ENCODE results near the gene PMVK. TPM values are rescaled to one million over a fixed set of nuclear protein-coding genes. Genes with fewer than 3 reads are reported as not detected.

PMVK gene
- total and polyA plus RNA-seq, 4 donors: 9.7 to 37.3 (median 18.6) TPM

DNA sequence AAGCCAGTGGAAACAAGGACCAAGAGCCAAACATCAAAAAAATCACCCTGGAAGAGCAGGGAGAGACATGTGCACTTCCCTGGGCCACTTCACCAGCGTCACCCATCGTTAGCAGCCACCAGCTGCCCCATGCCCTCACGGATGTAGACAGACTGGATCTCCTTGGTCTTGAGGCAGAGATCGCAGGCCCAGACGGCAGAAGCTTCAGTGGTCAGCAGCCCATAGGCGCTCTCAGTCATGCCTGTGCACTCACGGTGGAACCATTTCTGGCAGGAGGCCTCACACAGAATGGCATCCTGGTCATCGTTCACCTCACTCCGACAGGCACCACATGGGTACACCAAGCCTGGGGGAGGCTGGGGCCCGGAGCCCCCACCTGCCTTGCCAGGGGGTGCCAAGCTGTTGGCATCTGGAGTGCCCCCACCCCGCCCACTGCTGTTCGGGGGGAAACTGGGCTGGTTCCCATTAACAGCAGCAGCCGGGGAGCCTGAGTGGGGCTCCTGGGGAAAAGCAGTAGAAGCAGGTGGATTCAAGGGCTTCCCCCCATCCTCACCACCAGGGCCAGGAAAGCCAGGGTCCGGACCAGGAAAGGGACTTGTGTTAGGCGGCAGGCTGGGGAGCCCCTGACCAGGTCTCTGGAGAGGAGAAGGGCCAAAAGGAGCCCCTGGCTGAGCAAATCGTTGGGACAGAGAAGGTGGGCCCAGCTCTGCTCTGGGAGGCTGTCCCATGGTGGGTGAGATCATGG, 22.3 kb upstream of the PMVK start:
- Histone ChIP-seq H3K4me3 (ENCODE audit: low read depth in 1 of 3, low read length in 3 of 3) (no peak overlapping the region), H3K27ac (ENCODE audit: low read depth in 1 of 2, low read length in 2 of 2) (no peak overlapping the region), H3K4me1 (ENCODE audit: control insufficient read depth in 4 of 4, insufficient read depth in 4 of 4, low read length in 3 of 4) (peaks cover 7 to 63% (median 42%) of the 10 kb centered on the region in 4 donors), H3K9me3 (ENCODE audit: control insufficient read depth in 4 of 4, low read length in 3 of 4) (no peaks in the 10 kb centered on the region), H3K36me3 (ENCODE audit: control insufficient read depth in 4 of 4, insufficient read depth in 3 of 4, low read depth in 1 of 4, low read length in 3 of 4) (peaks cover 3 to 17% (median 4%) of the 10 kb centered on the region in 4 donors), H3K9ac (ENCODE audit: low read depth in 1 of 2, low read length in 2 of 2) (no peak overlapping the region), H3K27me3 (ENCODE audit: control insufficient read depth in 4 of 4, insufficient read depth in 4 of 4, low read length in 3 of 4) (no peaks in the 10 kb centered on the region)
- DNase-seq (ENCODE audit: low spot score): no peak
- no peak for TF ChIP-seq HNF4G (IDR thresholded peaks at IDR 0.05)
- no peak for TF ChIP-seq EGR1 (IDR thresholded peaks at IDR 0.05; ENCODE audit: low read depth in 2 of 2)
- no peak for TF ChIP-seq FOXA1 (IDR thresholded peaks at IDR 0.05)
- 96% methylated on average over 16 of the region's 16 CpGs for WGBS

GRCh38 chr1:154958036-154958435, 21.5 kb upstream of the PMVK start:
- Histone ChIP-seq H3K9ac (ENCODE audit: low read depth in 1 of 2, low read length in 2 of 2) (no peak overlapping the region), H3K36me3 (ENCODE audit: control insufficient read depth in 4 of 4, insufficient read depth in 3 of 4, low read depth in 1 of 4, low read length in 3 of 4) (peaks cover 0 to 12% (median 2%) of the 10 kb centered on the region in 4 donors), H3K4me3 (ENCODE audit: low read depth in 1 of 3, low read length in 3 of 3) (no peak overlapping the region), H3K27ac (ENCODE audit: low read depth in 1 of 2, low read length in 2 of 2) (no peak overlapping the region), H3K4me1 (ENCODE audit: control insufficient read depth in 4 of 4, insufficient read depth in 4 of 4, low read length in 3 of 4) (peaks cover 9 to 63% (median 42%) of the 10 kb centered on the region in 4 donors), H3K9me3 (ENCODE audit: control insufficient read depth in 4 of 4, low read length in 3 of 4) (no peaks in the 10 kb centered on the region), H3K27me3 (ENCODE audit: control insufficient read depth in 4 of 4, insufficient read depth in 4 of 4, low read length in 3 of 4) (no peaks in the 10 kb centered on the region)
- TF ChIP-seq RAD21 (IDR thresholded peaks at IDR 0.05): no peak
- TF ChIP-seq HNF4G (IDR thresholded peaks at IDR 0.05): no peak
- no peak for TF ChIP-seq TAF1 (conservative IDR thresholded peaks at IDR 0.05)
- TF ChIP-seq, protein P1, sequence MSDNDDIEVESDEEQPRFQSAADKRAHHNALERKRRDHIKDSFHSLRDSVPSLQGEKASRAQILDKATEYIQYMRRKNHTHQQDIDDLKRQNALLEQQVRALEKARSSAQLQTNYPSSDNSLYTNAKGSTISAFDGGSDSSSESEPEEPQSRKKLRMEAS (IDR thresholded peaks at IDR 0.05): no peak
- TF ChIP-seq FOXA1 (IDR thresholded peaks at IDR 0.05): no peak
- TF ChIP-seq JUND (IDR thresholded peaks at IDR 0.05): no peak
- no peak for DNase-seq (ENCODE audit: low spot score)
- 90% methylated on average over 2 of the region's 2 CpGs for WGBS

DNA sequence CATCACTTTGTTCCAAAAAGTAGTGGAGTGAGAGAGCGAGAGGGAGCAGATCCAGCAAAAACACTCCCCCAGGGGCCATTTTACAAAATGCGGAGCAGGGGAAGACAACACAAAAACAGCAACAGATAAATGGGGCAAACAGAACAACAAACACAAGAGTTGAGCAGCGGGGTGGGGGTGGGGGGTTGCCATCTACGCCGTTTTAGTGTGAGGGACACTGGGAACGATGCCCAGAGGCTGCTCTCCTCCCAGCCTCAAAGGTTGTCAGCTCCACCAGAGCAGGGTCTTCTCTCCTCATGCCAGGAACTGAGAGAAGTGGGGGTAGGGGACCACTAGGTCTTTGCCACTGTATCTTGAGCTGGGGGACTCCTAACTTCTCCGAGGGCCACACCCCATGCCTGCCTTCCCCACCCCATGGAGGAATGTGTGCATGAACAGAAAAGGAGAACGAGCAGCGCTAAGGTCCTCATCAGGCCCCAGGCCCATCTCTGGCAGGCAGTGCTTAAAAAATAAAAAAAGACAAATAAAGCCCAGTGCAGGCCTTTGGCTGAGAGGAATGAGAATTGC, 20.7 kb upstream of the PMVK start:
- no peak overlapping the region for H3K9ac ChIP-seq (ENCODE audit: low read depth in 1 of 2, low read length in 2 of 2)
- no peak overlapping the region for H3K27ac ChIP-seq (ENCODE audit: low read depth in 1 of 2, low read length in 2 of 2)
- H3K9me3 ChIP-seq (ENCODE audit: control insufficient read depth in 4 of 4, low read length in 3 of 4): no peaks in the 10 kb centered on the region
- TF ChIP-seq NR2F2 (IDR thresholded peaks at IDR 0.05) (no peak), SP1 (IDR thresholded peaks at IDR 0.05) (no peak), HNF4G (IDR thresholded peaks at IDR 0.05) (no peak), RAD21 (IDR thresholded peaks at IDR 0.05) (no peak), EGR1 (IDR thresholded peaks at IDR 0.05; ENCODE audit: low read depth in 2 of 2) (no peak), YY1 (IDR thresholded peaks at IDR 0.05) (no peak), JUND (IDR thresholded peaks at IDR 0.05) (no peak), FOXA1 (IDR thresholded peaks at IDR 0.05) (no peak), TAF1 (conservative IDR thresholded peaks at IDR 0.05) (no peak), RXRA (IDR thresholded peaks at IDR 0.05) (no peak), FOXA2 (IDR thresholded peaks at IDR 0.05) (no peak), GABPA (IDR thresholded peaks at IDR 0.05 in 1 of 2, conservative IDR thresholded peaks at IDR 0.05 in 1 of 2) (no peak), HNF4A (conservative IDR thresholded peaks at IDR 0.05) (no peak)
- TF ChIP-seq, protein P1 (IDR thresholded peaks at IDR 0.05): no peak
- TF ChIP-seq, protein P2, sequence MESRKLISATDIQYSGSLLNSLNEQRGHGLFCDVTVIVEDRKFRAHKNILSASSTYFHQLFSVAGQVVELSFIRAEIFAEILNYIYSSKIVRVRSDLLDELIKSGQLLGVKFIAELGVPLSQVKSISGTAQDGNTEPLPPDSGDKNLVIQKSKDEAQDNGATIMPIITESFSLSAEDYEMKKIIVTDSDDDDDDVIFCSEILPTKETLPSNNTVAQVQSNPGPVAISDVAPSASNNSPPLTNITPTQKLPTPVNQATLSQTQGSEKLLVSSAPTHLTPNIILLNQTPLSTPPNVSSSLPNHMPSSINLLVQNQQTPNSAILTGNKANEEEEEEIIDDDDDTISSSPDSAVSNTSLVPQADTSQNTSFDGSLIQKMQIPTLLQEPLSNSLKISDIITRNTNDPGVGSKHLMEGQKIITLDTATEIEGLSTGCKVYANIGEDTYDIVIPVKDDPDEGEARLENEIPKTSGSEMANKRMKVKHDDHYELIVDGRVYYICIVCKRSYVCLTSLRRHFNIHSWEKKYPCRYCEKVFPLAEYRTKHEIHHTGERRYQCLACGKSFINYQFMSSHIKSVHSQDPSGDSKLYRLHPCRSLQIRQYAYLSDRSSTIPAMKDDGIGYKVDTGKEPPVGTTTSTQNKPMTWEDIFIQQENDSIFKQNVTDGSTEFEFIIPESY (IDR thresholded peaks at IDR 0.05): no peak
- TF ChIP-seq, protein P3, sequence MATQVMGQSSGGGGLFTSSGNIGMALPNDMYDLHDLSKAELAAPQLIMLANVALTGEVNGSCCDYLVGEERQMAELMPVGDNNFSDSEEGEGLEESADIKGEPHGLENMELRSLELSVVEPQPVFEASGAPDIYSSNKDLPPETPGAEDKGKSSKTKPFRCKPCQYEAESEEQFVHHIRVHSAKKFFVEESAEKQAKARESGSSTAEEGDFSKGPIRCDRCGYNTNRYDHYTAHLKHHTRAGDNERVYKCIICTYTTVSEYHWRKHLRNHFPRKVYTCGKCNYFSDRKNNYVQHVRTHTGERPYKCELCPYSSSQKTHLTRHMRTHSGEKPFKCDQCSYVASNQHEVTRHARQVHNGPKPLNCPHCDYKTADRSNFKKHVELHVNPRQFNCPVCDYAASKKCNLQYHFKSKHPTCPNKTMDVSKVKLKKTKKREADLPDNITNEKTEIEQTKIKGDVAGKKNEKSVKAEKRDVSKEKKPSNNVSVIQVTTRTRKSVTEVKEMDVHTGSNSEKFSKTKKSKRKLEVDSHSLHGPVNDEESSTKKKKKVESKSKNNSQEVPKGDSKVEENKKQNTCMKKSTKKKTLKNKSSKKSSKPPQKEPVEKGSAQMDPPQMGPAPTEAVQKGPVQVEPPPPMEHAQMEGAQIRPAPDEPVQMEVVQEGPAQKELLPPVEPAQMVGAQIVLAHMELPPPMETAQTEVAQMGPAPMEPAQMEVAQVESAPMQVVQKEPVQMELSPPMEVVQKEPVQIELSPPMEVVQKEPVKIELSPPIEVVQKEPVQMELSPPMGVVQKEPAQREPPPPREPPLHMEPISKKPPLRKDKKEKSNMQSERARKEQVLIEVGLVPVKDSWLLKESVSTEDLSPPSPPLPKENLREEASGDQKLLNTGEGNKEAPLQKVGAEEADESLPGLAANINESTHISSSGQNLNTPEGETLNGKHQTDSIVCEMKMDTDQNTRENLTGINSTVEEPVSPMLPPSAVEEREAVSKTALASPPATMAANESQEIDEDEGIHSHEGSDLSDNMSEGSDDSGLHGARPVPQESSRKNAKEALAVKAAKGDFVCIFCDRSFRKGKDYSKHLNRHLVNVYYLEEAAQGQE (IDR thresholded peaks at IDR 0.05): no peak
- TF ChIP-seq, protein P4, sequence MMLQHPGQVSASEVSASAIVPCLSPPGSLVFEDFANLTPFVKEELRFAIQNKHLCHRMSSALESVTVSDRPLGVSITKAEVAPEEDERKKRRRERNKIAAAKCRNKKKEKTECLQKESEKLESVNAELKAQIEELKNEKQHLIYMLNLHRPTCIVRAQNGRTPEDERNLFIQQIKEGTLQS (IDR thresholded peaks at IDR 0.05): no peak
- WGBS: 64% methylated on average over 9 of the region's 9 CpGs
- no peak for DNase-seq (ENCODE audit: low spot score)
- H3K4me3 ChIP-seq (ENCODE audit: low read depth in 1 of 3, low read length in 3 of 3): no peak overlapping the region
- H3K36me3 ChIP-seq (ENCODE audit: control insufficient read depth in 4 of 4, insufficient read depth in 3 of 4, low read depth in 1 of 4, low read length in 3 of 4): peaks cover 0 to 10% (median 2%) of the 10 kb centered on the region in 4 donors
- H3K4me1 ChIP-seq (ENCODE audit: control insufficient read depth in 4 of 4, insufficient read depth in 4 of 4, low read length in 3 of 4): peaks cover 9 to 56% (median 35%) of the 10 kb centered on the region in 4 donors
- no peaks in the 10 kb centered on the region for H3K27me3 ChIP-seq (ENCODE audit: control insufficient read depth in 4 of 4, insufficient read depth in 4 of 4, low read length in 3 of 4)

Data from liver (tissue), 9 donors.